ENCODE measurements around the gene MYO19.

The MYO19 gene

DNA sequence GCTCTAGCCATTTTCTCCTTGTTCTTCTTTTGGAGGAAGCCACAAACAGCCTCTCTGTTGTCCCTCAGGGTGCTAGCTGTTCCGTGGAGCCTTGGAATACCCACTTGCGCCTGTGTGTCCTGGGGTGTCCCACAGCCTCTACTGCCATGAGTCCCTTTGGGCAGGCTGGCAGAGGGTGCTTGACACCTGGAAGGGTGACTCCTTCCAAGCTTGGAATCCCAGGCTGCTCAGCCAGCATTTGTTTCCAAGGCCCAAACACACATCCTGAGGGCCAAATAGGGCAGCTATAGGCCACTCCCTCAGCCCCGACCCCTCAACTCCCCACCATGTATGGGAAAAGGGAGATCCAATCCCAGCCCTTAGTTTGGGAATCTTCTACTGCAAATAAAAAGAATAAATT is 33.3 kb downstream of the MYO19 start:
- H3K4me3 ChIP-seq (replicated peaks; ENCODE audit: insufficient read depth, low read length) = no peak overlapping the region
- DNase-seq (ENCODE audit: low read depth in 1 of 2, low spot score in 1 of 2) = no peak

DNA sequence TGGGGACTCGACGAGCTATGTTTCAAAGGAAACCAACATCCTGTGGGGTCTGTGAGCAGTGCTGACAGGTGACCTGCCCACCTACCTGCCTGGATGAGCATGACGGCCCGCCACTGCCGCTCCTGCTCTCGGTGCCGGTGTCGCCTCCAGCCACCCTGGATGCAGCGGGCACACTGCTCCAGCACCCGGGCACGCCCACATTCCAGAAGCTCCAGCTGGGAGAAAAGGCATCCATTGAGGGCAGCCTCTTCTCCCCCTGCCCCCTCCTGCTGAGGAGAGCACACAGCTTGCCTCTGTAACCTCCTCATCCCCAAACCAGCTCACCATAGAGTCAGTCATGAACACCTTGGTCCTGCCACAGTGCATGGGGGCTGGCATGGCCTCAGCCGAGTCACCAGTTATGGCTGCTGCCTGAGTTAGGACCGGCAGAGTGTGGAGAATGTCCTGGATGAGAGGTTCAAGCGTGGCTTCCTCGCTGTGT is 33.9 kb downstream of the MYO19 start:
- no peak overlapping the region for H3K4me3 ChIP-seq (replicated peaks; ENCODE audit: insufficient read depth, low read length)
- H3K27me3 ChIP-seq (ENCODE audit: insufficient read depth, poor library complexity, severe bottlenecking) = no peaks in the 10 kb centered on the region
- DNase-seq (ENCODE audit: low read depth in 1 of 2, low spot score in 1 of 2) = no peak
- no peak overlapping the region for H3K27ac ChIP-seq (replicated peaks)
- TF ChIP-seq GABPA (IDR thresholded peaks at IDR 0.05; ENCODE audit: low read depth) = no peak
- no peak for TF ChIP-seq SPI1 (IDR thresholded peaks at IDR 0.05; ENCODE audit: borderline replicate concordance, low read depth)
- no peak; the same call in 1 of the 2 replicates for TF ChIP-seq POLR2AphosphoS5 (IDR thresholded peaks at IDR 0.05; ENCODE audit: low read depth)
- TF ChIP-seq, protein P1, sequence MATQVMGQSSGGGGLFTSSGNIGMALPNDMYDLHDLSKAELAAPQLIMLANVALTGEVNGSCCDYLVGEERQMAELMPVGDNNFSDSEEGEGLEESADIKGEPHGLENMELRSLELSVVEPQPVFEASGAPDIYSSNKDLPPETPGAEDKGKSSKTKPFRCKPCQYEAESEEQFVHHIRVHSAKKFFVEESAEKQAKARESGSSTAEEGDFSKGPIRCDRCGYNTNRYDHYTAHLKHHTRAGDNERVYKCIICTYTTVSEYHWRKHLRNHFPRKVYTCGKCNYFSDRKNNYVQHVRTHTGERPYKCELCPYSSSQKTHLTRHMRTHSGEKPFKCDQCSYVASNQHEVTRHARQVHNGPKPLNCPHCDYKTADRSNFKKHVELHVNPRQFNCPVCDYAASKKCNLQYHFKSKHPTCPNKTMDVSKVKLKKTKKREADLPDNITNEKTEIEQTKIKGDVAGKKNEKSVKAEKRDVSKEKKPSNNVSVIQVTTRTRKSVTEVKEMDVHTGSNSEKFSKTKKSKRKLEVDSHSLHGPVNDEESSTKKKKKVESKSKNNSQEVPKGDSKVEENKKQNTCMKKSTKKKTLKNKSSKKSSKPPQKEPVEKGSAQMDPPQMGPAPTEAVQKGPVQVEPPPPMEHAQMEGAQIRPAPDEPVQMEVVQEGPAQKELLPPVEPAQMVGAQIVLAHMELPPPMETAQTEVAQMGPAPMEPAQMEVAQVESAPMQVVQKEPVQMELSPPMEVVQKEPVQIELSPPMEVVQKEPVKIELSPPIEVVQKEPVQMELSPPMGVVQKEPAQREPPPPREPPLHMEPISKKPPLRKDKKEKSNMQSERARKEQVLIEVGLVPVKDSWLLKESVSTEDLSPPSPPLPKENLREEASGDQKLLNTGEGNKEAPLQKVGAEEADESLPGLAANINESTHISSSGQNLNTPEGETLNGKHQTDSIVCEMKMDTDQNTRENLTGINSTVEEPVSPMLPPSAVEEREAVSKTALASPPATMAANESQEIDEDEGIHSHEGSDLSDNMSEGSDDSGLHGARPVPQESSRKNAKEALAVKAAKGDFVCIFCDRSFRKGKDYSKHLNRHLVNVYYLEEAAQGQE (IDR thresholded peaks at IDR 0.05; ENCODE audit: insufficient replicate concordance, low read depth) = no peak
- TF ChIP-seq, protein P2, sequence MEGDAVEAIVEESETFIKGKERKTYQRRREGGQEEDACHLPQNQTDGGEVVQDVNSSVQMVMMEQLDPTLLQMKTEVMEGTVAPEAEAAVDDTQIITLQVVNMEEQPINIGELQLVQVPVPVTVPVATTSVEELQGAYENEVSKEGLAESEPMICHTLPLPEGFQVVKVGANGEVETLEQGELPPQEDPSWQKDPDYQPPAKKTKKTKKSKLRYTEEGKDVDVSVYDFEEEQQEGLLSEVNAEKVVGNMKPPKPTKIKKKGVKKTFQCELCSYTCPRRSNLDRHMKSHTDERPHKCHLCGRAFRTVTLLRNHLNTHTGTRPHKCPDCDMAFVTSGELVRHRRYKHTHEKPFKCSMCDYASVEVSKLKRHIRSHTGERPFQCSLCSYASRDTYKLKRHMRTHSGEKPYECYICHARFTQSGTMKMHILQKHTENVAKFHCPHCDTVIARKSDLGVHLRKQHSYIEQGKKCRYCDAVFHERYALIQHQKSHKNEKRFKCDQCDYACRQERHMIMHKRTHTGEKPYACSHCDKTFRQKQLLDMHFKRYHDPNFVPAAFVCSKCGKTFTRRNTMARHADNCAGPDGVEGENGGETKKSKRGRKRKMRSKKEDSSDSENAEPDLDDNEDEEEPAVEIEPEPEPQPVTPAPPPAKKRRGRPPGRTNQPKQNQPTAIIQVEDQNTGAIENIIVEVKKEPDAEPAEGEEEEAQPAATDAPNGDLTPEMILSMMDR (IDR thresholded peaks at IDR 0.05; ENCODE audit: insufficient read depth, low read length) = no peak

More for the DNA sequence above, 33.3 kb downstream of the MYO19 start:
- Histone ChIP-seq H3K27me3 (ENCODE audit: insufficient read depth, poor library complexity, severe bottlenecking) (no peaks in the 10 kb centered on the region), H3K27ac (replicated peaks) (no peak overlapping the region)
- TF ChIP-seq, protein P1 (IDR thresholded peaks at IDR 0.05; ENCODE audit: insufficient replicate concordance, low read depth) = no peak
- TF ChIP-seq GABPA (IDR thresholded peaks at IDR 0.05; ENCODE audit: low read depth) (no peak), POLR2AphosphoS5 (IDR thresholded peaks at IDR 0.05; ENCODE audit: low read depth) (0 out of 2 replicates have a peak, but pooled peaks have one; percentile 1)
- TF ChIP-seq, protein P2 (IDR thresholded peaks at IDR 0.05; ENCODE audit: insufficient read depth, low read length) = no peak

DNA sequence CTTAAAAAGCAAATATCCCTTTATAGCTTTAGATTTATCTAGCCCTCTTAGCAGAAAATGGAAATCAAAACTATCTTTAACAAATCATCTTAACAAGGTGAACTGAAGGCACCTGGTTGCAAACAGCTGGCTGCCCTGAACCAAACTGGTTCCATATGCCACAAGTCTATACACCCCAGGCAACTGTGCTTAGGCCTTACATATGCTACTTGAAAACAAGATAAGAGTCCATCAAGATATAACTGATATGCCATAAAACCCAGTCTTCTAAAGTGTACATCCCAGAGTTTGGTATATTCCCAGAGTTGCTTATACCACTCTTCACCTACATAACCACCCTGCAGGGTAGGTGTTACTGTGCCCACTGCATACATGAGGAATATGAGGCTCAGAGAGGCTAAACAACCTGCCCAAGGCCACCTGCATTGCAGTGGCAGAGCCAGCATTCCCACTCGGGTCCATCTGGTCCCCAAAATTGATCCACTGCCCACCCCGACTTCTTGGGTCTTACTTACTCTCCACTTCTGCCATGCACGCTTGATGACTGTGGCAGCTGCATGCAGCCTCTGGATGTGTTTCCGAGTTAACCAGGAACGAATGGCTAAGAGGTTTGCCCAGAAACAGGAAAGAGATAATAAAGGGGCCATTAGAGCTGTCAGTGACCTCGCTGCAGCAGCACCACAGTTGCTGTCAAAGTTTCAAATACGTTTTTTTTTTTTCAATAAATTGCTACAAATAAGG is 35.9 kb downstream of the MYO19 start:
- no peak for DNase-seq (ENCODE audit: low read depth in 1 of 2, low spot score in 1 of 2)
- no peak for TF ChIP-seq GABPA (IDR thresholded peaks at IDR 0.05; ENCODE audit: low read depth)
- no peak for TF ChIP-seq POLR2AphosphoS5 (IDR thresholded peaks at IDR 0.05; ENCODE audit: low read depth)
- TF ChIP-seq SPI1 (IDR thresholded peaks at IDR 0.05; ENCODE audit: borderline replicate concordance, low read depth) = no peak
- TF ChIP-seq, protein P1 (IDR thresholded peaks at IDR 0.05; ENCODE audit: insufficient replicate concordance, low read depth) = no peak
- TF ChIP-seq, protein P2 (IDR thresholded peaks at IDR 0.05; ENCODE audit: insufficient read depth, low read length) = no peak
- H3K4me3 ChIP-seq (replicated peaks; ENCODE audit: insufficient read depth, low read length) = no peak overlapping the region
- no peak overlapping the region for H3K27ac ChIP-seq (replicated peaks)
- no peaks in the 10 kb centered on the region for H3K27me3 ChIP-seq (ENCODE audit: insufficient read depth, poor library complexity, severe bottlenecking)
